ENCODE measurements around the gene PEX14. TPM values are rescaled to one million over a fixed set of nuclear protein-coding genes. Genes with fewer than 3 reads are reported as not detected.

The PEX14 gene
- total RNA-seq, 6 experiments from 2014 or later: 10.5 to 26.5 (median 16.5) TPM

GRCh38 chr1:10444248-10444647 lies 30.5 kb upstream of the PEX14 start:
- TF ChIP-seq, protein P1, sequence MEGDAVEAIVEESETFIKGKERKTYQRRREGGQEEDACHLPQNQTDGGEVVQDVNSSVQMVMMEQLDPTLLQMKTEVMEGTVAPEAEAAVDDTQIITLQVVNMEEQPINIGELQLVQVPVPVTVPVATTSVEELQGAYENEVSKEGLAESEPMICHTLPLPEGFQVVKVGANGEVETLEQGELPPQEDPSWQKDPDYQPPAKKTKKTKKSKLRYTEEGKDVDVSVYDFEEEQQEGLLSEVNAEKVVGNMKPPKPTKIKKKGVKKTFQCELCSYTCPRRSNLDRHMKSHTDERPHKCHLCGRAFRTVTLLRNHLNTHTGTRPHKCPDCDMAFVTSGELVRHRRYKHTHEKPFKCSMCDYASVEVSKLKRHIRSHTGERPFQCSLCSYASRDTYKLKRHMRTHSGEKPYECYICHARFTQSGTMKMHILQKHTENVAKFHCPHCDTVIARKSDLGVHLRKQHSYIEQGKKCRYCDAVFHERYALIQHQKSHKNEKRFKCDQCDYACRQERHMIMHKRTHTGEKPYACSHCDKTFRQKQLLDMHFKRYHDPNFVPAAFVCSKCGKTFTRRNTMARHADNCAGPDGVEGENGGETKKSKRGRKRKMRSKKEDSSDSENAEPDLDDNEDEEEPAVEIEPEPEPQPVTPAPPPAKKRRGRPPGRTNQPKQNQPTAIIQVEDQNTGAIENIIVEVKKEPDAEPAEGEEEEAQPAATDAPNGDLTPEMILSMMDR (IDR thresholded peaks at IDR 0.05): no peak
- no peak for TF ChIP-seq POLR2A (IDR thresholded peaks at IDR 0.05)
- 96% methylated on average over 5 of the region's 6 CpGs for WGBS (ENCODE audit: insufficient coverage, low coverage, low lambda C conversion rate, missing lambda C conversion rate)
- Histone ChIP-seq H3K9me3 (no peaks in the 10 kb centered on the region), H3K4me3 (no peak overlapping the region), H3K36me3 (no peaks in the 10 kb centered on the region), H3K27me3 (no peaks in the 10 kb centered on the region), H3K27ac (no peak overlapping the region), H3K4me1 (no peaks in the 10 kb centered on the region)
- intact Hi-C loops (cut with DNase I): no loop called here
- ATAC-seq: no peak
- DNase-seq: peak in 1 of 3 donors; percentile 5

DNA sequence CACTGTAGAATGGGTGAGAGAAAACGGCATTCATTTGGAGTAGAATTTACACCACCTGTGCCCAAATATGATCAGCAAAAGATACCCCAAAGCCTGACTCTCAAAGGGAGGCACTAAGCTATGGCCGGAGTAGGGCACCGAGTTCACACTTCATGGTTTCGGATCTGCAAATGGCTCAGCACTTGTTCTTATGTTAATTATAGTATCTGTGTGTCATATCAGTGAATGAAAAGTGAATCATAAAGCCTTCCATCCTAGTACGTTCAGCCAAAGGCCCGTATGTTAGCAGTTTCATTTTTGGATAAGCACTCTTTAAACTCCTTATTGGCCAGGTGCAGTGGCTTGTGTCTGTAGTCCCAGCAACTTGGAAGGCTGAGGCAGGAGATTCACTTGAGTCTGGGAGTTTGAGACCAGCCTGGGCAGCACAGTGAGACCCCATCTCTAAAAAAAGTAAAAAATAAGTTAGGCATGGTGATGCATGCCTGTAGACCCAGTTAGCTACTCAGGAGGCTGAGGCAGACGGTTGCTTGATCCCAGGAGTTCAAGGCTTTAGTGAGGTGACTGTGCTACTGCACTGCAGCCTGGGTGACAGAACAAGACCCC lies 29.9 kb upstream of the PEX14 start:
- Histone ChIP-seq H3K4me3 (no peak overlapping the region), H3K27ac (no peak overlapping the region), H3K4me1 (no peaks in the 10 kb centered on the region), H3K36me3 (no peaks in the 10 kb centered on the region), H3K27me3 (no peaks in the 10 kb centered on the region), H3K9me3 (no peaks in the 10 kb centered on the region)
- 86% methylated on average over 6 of the region's 7 CpGs for WGBS (ENCODE audit: insufficient coverage, low coverage, low lambda C conversion rate, missing lambda C conversion rate)
- ATAC-seq: no peak
- intact Hi-C loops (cut with DNase I): no loop called here
- TF ChIP-seq, protein P1 (IDR thresholded peaks at IDR 0.05): no peak
- TF ChIP-seq POLR2A (IDR thresholded peaks at IDR 0.05): no peak
- peak in 1 of 3 donors; percentile 1 for DNase-seq

GRCh38 chr1:10446790-10447422 lies 27.8 kb upstream of the PEX14 start:
- Histone ChIP-seq H3K9me3 (no peaks in the 10 kb centered on the region), H3K27ac (no peak overlapping the region), H3K4me3 (no peak overlapping the region), H3K27me3 (no peaks in the 10 kb centered on the region), H3K36me3 (no peaks in the 10 kb centered on the region), H3K4me1 (no peaks in the 10 kb centered on the region)
- TF ChIP-seq POLR2A (IDR thresholded peaks at IDR 0.05): no peak
- TF ChIP-seq, protein P1 (IDR thresholded peaks at IDR 0.05): no peak
- no peak for ATAC-seq
- DNase-seq: peak in 1 of 3 donors; percentile 2
- intact Hi-C loops (cut with DNase I): no loop called here
- WGBS (ENCODE audit: insufficient coverage, low coverage, low lambda C conversion rate, missing lambda C conversion rate): 95% methylated on average over 6 of the region's 7 CpGs

DNA sequence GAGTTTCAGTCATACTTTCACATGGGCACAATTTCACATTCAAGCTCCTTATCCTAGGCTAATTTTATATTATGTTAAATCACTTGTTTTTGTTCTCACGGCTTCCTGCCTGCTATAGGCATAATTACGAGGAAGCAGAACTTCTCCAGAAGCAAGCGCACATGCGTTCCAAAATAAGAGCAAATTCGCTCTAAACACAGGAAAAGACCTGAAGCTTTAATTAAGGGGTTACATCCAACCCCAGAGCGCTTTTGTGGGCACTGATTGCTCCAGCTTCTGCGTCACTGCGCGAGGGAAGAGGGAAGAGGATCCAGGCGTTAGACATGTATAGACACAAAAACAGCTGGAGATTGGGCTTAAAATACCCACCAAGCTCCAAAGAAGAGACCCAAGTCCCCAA lies 25.0 kb upstream of the PEX14 start, which contains the start of gene CORT:
Gene CORT, plus strand, starts transcription at position 281 of the 400 bp plus-strand sequence. CDS start 193 bp downstream, outside the sequence.
- TF ChIP-seq, protein P1 (IDR thresholded peaks at IDR 0.05): no peak
- TF ChIP-seq POLR2A (IDR thresholded peaks at IDR 0.05): no peak
- intact Hi-C loops (cut with DNase I): no loop called here
- ATAC-seq (no peak), DNase-seq (no peak)
- Histone ChIP-seq H3K9me3 (no peaks in the 10 kb centered on the region), H3K27me3 (no peaks in the 10 kb centered on the region), H3K27ac (no peak within 1 kb of the TSS), H3K4me1 (no peaks in the 10 kb centered on the region), H3K4me3 (no peak within 1 kb of the TSS), H3K36me3 (no peaks in the 10 kb centered on the region)
- WGBS (ENCODE audit: insufficient coverage, low coverage, low lambda C conversion rate, missing lambda C conversion rate): 85% methylated on average over 10 of the region's 10 CpGs
